HepG2 (cell line): Measurements from ENCODE around the gene TCF25. TPM values are rescaled to one million over a fixed set of nuclear protein-coding genes. Genes with fewer than 3 reads are reported as not detected.

ENCODE experiments used
- ARID2 ChIP-seq: sonication (generic); formaldehyde crosslinking; IDR thresholded peaks from 2 replicates; pipeline ENCODE4 v1.8.1; 2022; ENCODE audit warnings: mild to moderate bottlenecking, missing genetic modification reagents, borderline replicate concordance
- HIC2 ChIP-seq: sonication (generic); formaldehyde crosslinking; IDR thresholded peaks from 2 replicates; pipeline ENCODE4 v1.9.0; 2022; ENCODE audit warnings: low read depth, missing genetic modification reagents
- IKZF5 ChIP-seq: IDR thresholded peaks from 2 replicates; pipeline ENCODE4 v1.6.1; 2018; ENCODE audit warnings: missing genetic modification reagents, mild to moderate bottlenecking, missing compliant biosample characterization
- KDM2A ChIP-seq: sonication (generic); formaldehyde crosslinking; IDR thresholded peaks from 2 replicates; pipeline ENCODE4 v1.4.0; 2020; ENCODE audit warnings: low read depth, missing genetic modification reagents, borderline replicate concordance
- NFE2L2 ChIP-seq: fragments of 150-350 bp; IDR thresholded peaks from 2 replicates; pipeline ENCODE4 v1.6.1; 2014; ENCODE audit warnings: low read length
- PRDM10 ChIP-seq: sonication (generic); formaldehyde crosslinking; IDR thresholded peaks from 2 replicates; pipeline ENCODE4 v1.4.0; 2020; ENCODE audit warnings: low read depth, missing genetic modification reagents
- SP5 ChIP-seq: IDR thresholded peaks from 2 replicates; pipeline ENCODE4 v1.6.1; 2016; ENCODE audit warnings: low read depth, borderline replicate concordance
- THAP11 ChIP-seq: IDR thresholded peaks from 2 replicates; pipeline ENCODE4 v1.6.1; 2016; ENCODE audit warnings: missing biosample characterization, missing genetic modification reagents
- ZBED4 ChIP-seq: sonication (generic); formaldehyde crosslinking; IDR thresholded peaks from 2 replicates; pipeline ENCODE4 v1.4.0; 2020; ENCODE audit warnings: missing genetic modification reagents, borderline replicate concordance
- ZBTB20 ChIP-seq: sonication (generic); formaldehyde crosslinking; IDR thresholded peaks from 2 replicates; pipeline ENCODE4 v1.8.1; 2023; ENCODE audit warnings: missing genetic modification reagents, low read depth, mild to moderate bottlenecking, borderline replicate concordance
- ZBTB37 ChIP-seq: sonication (generic); formaldehyde crosslinking; IDR thresholded peaks from 2 replicates; pipeline ENCODE4 v1.4.0; 2020; ENCODE audit warnings: mild to moderate bottlenecking, missing genetic modification reagents
- ZBTB38 ChIP-seq: sonication (generic); formaldehyde crosslinking; IDR thresholded peaks from 2 replicates; pipeline ENCODE4 v1.5.1; 2020; ENCODE audit warnings: mild to moderate bottlenecking, missing genetic modification reagents
- ZC3H13 ChIP-seq: sonication (generic); formaldehyde crosslinking; IDR thresholded peaks from 2 replicates; pipeline ENCODE4 v1.8.1; 2023; ENCODE audit warnings: mild to moderate bottlenecking, missing genetic modification reagents, moderate library complexity
- ZNF441 ChIP-seq: sonication (generic); formaldehyde crosslinking; IDR thresholded peaks from 2 replicates; pipeline ENCODE4 v1.7.0; 2021; ENCODE audit warnings: missing genetic modification reagents, borderline replicate concordance
- polyA plus RNA-seq, 8 experiments: library from polyadenylated mRNA; depleted of rRNA in 3 of 8; stranded (reverse) in 7 of 8; unstranded in 1 of 8; fragments of >200 nt; fragmentation: Illumina TruSeq in 4 of 8; extraction: Trizol in 4 of 8; gene quantifications; 2 replicates each; pipeline versions ENCODE4 v1.2.1 to v1.2.3, GENCODE V29; 2011 to 2016; ENCODE audit warnings: low read depth in 4 of 8, missing spikeins in 1 of 8, mixed read lengths in 1 of 8; ENCODE audit not compliant: insufficient read depth in 1 of 8
- total RNA-seq, 5 experiments: library from RNA; depleted of rRNA; stranded (reverse); fragments of >200 nt; fragmentation: Illumina TruSeq; extraction: Trizol; gene quantifications; 2 replicates each; pipeline ENCODE4 v1.2.3, GENCODE V29; 2016; ENCODE audit warnings: low read depth in 1 of 5

The TCF25 gene
- total and polyA plus RNA-seq, 2 of the 13 experiments (the other 11 are each of a cell fraction or from before 2014, with no cell fraction given): 138 to 206 TPM

GRCh38 chr16:89917773-89918452 lies 44.5 kb downstream of the TCF25 start (continued):
- TF ChIP-seq PRDM10 (CRISPR knock-in tag): peak; percentile 89
- TF ChIP-seq SP5: peak; percentile 99
- TF ChIP-seq ZNF441 (CRISPR knock-in tag): peak; percentile 92
- TF ChIP-seq KDM2A (CRISPR knock-in tag): peak; percentile 98
- peak; percentile 73; the same call in 1 of the 2 replicates for TF ChIP-seq ZBED4
- peak; percentile 99 for TF ChIP-seq ARID2
- peak; percentile 97; the same call in 1 of the 2 replicates for TF ChIP-seq ZBTB20 (CRISPR knock-in tag)
- TF ChIP-seq NFE2L2: no peak
- TF ChIP-seq ZC3H13 (CRISPR knock-in tag): peak; percentile 98
- peak; percentile 97 for TF ChIP-seq ZBTB38 (CRISPR knock-in tag)
- TF ChIP-seq THAP11 (CRISPR knock-in tag): peak; percentile 89
- peak; percentile 97 for TF ChIP-seq HIC2 (CRISPR knock-in tag)
- peak; percentile 99 for TF ChIP-seq IKZF5
- peak; percentile 22; the same call in 1 of the 2 replicates for TF ChIP-seq ZBTB37 (CRISPR knock-in tag)
